ENCODE data around the gene DNAJC4.

- TF ChIP-seq CTCF (IDR thresholded peaks at IDR 0.05 in 4 of 5, conservative IDR thresholded peaks at IDR 0.05 in 1 of 5) (no peak), POLR2A (IDR thresholded peaks at IDR 0.05) (no peak)
These were observed 36.0 kb downstream of the DNAJC4 start for GRCh38 chr11:64266339-64266738.
